ENCODE data around the gene SIDT2.
A peak's percentile ranks its signal among the peaks of the same experiment; 100 is the strongest.
"Not testable (repeated sequence)": the region's sequence is repeated elsewhere in the genome, so short reads cannot be mapped to it uniquely, and the experiment has no call there.

SIDT2 gene

GRCh38 chr11:117178210-117179034, at the start of gene SIDT2:
Gene SIDT2 (plus strand): TSS chr11:117178743. CDS start chr11:117179264, 521 bp downstream.
- peak; percentile 93 for DNase-seq

GRCh38 chr11:117130396-117130795, 48.1 kb upstream of the SIDT2 start:
- not testable (repeated sequence) for DNase-seq

DNA sequence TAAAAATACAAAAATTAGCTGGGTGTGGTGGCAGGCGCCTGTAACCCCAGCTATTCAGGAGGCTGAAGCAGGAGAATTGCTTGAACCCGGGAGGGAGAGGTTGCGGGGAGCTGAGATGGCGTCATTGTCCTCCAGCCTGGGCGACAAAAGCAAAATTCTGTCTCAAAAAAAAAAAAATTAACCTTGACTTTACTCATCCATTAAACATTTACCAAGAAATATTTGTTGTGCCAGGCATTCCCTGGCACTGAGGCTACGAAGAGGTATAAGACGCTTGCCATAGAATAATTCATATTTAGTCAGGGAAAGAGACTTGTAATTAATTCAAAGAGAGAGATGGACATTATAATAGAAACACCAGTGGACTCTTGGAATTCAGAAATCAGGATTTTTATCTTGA, 47.7 kb upstream of the SIDT2 start:
- DNase-seq = no peak

DNA sequence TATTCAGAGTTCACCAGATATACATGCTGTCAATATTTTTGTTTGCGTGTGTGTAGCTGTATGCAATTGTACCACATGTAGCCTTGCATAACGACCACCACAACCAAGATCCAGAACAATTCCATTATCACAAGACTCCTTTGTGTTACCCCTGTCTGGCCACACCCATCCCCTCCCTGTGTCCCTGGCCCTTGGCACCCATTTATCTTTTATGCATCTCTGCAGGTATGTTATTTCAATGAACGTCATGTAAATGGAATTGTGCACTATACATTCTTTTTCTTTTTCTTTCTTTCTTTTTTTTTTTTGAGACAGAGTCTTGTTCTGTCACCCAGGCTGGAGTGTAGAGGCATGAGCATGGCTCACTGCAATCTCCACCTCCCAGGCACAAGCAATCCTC, 44.1 kb upstream of the SIDT2 start:
- DNase-seq = no peak

GRCh38 chr11:117134979-117135378, 43.6 kb upstream of the SIDT2 start:
- not testable (repeated sequence) for DNase-seq

DNA sequence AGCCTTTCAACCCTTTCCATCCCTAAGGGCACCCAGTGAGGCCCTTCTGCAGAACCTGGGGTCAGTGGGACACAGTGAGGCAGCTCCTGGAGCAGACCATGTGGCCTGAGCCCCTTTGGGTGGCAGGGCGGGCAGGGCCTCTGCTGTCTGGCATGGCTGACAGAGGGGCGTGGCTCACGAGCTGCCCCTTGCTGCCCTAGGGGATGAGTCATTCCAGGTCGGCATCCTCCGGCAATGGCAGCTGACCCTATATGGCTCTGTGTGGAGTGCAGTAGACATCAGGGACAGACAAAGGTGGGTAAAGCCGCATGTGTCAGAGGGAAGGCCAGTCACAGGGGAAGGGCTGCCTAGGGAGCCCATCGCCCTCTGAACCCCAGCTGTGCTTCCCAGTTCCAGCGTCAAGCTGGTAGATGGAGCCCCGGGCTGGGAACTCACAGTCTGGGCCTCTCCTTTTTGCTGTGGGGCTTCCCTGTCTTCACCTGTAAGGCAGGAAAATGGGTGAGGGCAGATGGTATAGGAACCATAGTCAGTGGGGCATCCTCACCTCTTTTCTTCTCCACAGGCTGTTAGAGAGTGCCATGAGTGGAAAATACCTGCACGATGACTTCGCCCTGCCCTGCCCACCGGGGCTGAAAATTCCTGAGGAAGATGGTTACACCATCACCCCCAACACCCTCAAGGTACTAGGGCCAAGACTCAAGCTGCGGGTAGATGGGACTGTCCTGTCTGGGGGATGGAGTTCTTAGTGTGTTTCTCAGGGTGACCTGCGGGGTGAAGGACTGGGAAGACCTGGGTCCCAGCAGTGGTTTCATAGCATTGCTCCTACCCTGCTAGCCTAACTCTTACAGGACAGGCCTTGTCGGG, 41.1 kb upstream of the SIDT2 start:
- not testable (repeated sequence) for DNase-seq

- peak; percentile 43 for DNase-seq
Observed at GRCh38 chr11:117143390-117143789, 35.2 kb upstream of the SIDT2 start.

- DNase-seq = peak; percentile 98
Observed at GRCh38 chr11:117143871-117144476, 34.6 kb upstream of the SIDT2 start, which contains the start of gene PAFAH1B2. Gene PAFAH1B2 (plus strand): TSS chr11:117144287. CDS start chr11:117152448, 8,161 bp downstream.

- DNase-seq = peak; percentile 38
Observed at GRCh38 chr11:117144477-117145392, 33.8 kb upstream of the SIDT2 start.

DNA sequence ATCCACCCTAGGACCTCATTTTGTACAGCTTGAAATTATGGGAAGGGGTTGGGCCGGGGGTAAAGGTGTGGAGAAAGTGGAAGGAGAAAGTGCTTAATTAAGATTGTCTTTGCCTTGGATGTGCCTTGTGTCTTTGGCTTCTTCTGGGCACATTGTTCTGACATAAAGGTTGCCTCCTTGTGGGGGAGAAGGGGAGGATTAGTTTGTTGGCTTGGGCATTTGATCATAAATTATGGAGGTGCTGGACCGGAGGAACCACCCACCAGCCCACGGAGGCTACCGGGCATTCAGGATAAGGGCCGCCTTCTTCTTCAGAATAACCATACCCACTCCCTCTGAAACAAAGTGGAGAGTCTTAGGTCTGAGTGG, 33.2 kb upstream of the SIDT2 start:
- DNase-seq = peak; percentile 12

DNA sequence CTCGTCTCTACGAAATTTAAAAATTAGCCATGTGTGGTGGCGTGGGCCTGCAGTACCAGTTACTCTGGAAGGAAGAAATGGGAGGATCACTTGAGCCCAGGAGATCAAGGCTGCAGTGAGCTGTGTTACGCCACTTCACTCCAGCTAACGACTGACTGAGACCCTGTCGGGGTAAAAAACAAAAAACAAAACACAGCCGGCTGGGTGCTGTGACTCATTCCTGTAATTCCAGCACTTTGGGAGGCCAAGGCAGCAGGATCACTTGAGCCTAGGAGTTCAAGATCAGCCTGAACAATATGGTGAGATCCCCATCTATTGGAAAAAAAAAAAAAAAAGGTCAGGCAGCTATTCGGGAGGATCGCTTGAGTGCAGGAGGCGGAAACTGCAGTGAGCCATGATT, 32.0 kb upstream of the SIDT2 start:
- no peak for DNase-seq

- no peak for DNase-seq
Observed at GRCh38 chr11:117152066-117152465, 26.5 kb upstream of the SIDT2 start.

GRCh38 chr11:117154468-117154867, 24.1 kb upstream of the SIDT2 start:
- DNase-seq = no peak

DNA sequence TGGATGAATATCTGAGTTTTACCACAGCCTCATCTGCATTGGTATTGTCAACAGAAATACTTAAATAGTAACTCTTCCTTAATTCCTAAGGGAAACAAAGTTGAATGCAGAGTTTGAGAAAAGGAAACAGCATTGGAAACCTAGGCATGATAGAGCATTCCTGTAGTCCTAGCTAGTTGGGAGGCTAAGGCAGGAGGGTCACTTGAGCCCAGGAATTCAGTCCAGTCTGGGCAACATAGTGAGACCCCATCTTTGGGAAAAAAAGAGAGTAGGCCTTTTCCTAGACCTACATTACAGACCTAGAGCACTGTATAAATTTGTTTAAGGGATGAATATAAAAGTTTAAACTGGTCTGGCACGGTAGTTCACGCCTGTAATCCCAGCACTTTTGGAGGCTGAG, 21.0 kb upstream of the SIDT2 start:
- no peak for DNase-seq

DNA sequence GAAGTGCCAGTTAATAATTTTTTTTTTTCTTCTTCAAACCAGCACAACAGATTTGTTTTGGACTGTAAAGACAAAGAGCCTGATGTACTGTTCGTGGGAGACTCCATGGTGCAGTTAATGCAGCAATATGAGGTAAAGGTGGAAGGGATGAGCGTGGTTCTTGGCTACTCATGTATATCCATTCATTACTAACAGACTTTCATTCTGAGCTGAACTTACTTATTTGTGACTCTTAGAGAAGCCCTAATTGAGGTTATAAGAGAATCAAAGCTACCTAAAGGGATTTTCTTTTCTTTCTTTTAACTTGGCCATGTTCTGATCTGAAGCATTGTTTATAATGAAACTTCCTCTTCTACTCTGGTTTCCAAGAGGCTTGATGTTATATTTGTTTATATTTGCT, 18.7 kb upstream of the SIDT2 start:
- no peak for DNase-seq

DNA sequence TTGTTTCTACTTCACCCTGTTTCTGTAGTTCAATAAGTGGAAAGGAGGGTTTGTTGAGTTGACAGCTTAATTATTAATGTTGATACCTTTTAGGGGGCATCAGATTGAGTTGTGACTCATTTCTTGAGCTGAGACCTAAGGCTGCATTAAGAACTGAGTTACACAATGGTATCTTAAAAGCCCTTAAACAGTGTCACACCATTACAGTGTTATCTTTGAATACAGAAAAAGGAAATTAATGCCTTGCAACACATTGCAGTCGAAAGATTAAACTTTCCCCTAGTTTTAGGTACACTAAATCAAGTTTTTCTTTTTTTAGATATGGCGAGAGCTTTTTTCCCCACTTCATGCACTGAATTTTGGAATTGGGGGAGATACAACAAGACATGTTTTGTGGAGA, 17.7 kb upstream of the SIDT2 start:
- DNase-seq = no peak

- DNase-seq = no peak
Observed at GRCh38 chr11:117166491-117166890, 12.1 kb upstream of the SIDT2 start.

- no peak for DNase-seq
Observed at GRCh38 chr11:117169736-117170135, 8.8 kb upstream of the SIDT2 start.

DNA sequence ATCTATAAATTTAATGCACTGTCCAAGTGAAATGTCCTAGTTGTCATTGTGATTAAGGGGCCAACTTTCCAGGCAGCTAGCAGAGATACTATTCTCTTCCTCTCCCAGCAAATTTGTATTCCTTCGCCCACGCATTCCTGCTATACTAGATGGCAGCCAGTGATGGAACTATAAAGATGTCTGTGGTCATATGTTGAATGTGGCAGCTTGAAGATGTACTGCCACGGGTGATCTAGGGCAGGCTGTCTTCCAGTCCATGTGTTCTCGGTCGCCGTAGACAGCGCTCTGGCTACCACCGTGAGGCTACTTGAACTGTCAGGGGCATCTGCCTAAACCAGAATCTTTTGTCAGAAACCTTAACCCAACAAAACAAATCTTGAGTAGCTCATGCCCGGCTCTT, 8.3 kb upstream of the SIDT2 start:
- DNase-seq = no peak

GRCh38 chr11:117171007-117171403, 7.5 kb upstream of the SIDT2 start:
- no peak for DNase-seq

GRCh38 chr11:117171404-117172061, 7.0 kb upstream of the SIDT2 start:
- no peak for DNase-seq
